K562 (cell line): Measurements from ENCODE around the gene TMX3. TPM values are rescaled to one million over a fixed set of nuclear protein-coding genes. Genes with fewer than 3 reads are reported as not detected.
A peak's percentile ranks its signal among the peaks of the same experiment; 100 is the strongest.

Experiments
- ATAC-seq: fragments of 200-7000 bp; cut with Tn5 transposase; 3 replicates; pipeline ENCODE4 v1.9.1; 2020; ENCODE audit warnings: moderate library complexity
- BruUV-seq: library from RNA; stranded (reverse); fragments of 400-500 nt; replicated peaks from 2 replicates; lab custom pipeline; 2021; lab: Mats Ljungman, UMichigan
- CTCF ChIA-PET: fragments of 300-600 bp; formaldehyde crosslinking; extraction: SDS; loops from one replicate; lab custom pipeline; 2021; ENCODE audit warnings: low intra/inter-chr PET ratio; lab: Yijun Ruan, JAX
- POLR2A ChIA-PET: fragments of 300-600, 350-650 bp; sonication (Branson Sonifier 250); formaldehyde crosslinking; extraction: SDS; loops from one replicate; lab custom pipeline; 2021; ENCODE audit warnings: antibody characterized with exemption, inconsistent platforms; lab: Yijun Ruan, JAX
- DNase-seq, 4 experiments: peaks; one replicate each; pipeline versions ENCODE4 v3.0.0 to v3.0.0-alpha.2; 2011 to 2018; ENCODE audit warnings: low spot score in 3 of 4, mixed read lengths in 3 of 4; ENCODE audit errors: extremely low read depth in 1 of 4
- FAIRE-seq: peaks from 2 replicates; lab custom pipeline; 2011; peaks lifted over from hg19 to GRCh38; lab: Jason Lieb, UNC
- H2AFZ ChIP-seq: 2 replicates; pipeline ENCODE4 v1.6.0; 2011; ENCODE audit warnings: low read depth, low read length, control low read depth, inconsistent platforms
- H3K27ac ChIP-seq: fragments of 200-600 bp; 3 replicates; pipeline ENCODE4 v1.8.0; 2011; ENCODE audit warnings: low read depth, mild to moderate bottlenecking, control low read depth, inconsistent platforms, low read length, moderate library complexity, mixed read lengths; ENCODE audit errors: extremely low read depth
- H3K27me3 ChIP-seq, 2 experiments: fragments of 300-600 bp in 1 of 2; 2 replicates in 1 of 2; 3 replicates in 1 of 2; pipeline versions ENCODE4 v1.6.0 to v1.8.0; 2011; ENCODE audit warnings: inconsistent platforms in 2 of 2, low read length in 2 of 2, mild to moderate bottlenecking in 1 of 2, mixed read lengths in 1 of 2, moderate library complexity in 1 of 2; ENCODE audit not compliant: control insufficient read depth in 2 of 2, insufficient read depth in 2 of 2
- H3K36me3 ChIP-seq: fragments of 300-600 bp; 3 replicates; pipeline ENCODE4 v1.8.0; 2011; ENCODE audit warnings: mild to moderate bottlenecking, low read length, inconsistent platforms; ENCODE audit not compliant: control insufficient read depth, insufficient read depth
- H3K4me1 ChIP-seq, 2 experiments: fragments of 200-600 bp in 1 of 2; replicated peaks in 1 of 2; 2 replicates in 1 of 2; 3 replicates in 1 of 2; pipeline versions ENCODE4 v1.5.1 to v1.8.0; 2011; ENCODE audit warnings: inconsistent platforms in 2 of 2, low read length in 2 of 2, mild to moderate bottlenecking in 1 of 2, mixed read lengths in 1 of 2, moderate library complexity in 1 of 2; ENCODE audit not compliant: control insufficient read depth in 2 of 2, insufficient read depth in 2 of 2
- H3K4me2 ChIP-seq: 2 replicates; pipeline ENCODE4 v1.6.1; 2011; ENCODE audit warnings: low read length, control low read depth, inconsistent platforms, mixed read lengths; ENCODE audit not compliant: insufficient read depth
- H3K4me3 ChIP-seq: fragments of 200-600 bp; sonication (generic), shearing (Covaris generic); 2 replicates; pipeline ENCODE4 v1.5.1; 2016; ENCODE audit warnings: control low read depth, inconsistent platforms
- H3K79me2 ChIP-seq: fragments of 200-600 bp; 3 replicates; pipeline ENCODE4 v1.8.0; 2011; ENCODE audit warnings: low read length, inconsistent platforms; ENCODE audit not compliant: control insufficient read depth, insufficient read depth
- H3K9ac ChIP-seq, 2 experiments: 2 replicates each; pipeline versions ENCODE4 v1.6.0 to v1.6.1; 2011; ENCODE audit warnings: low read depth in 2 of 2, low read length in 2 of 2, control low read depth in 1 of 2, inconsistent platforms in 1 of 2, mild to moderate bottlenecking in 1 of 2, mixed read lengths in 1 of 2; ENCODE audit not compliant: insufficient read depth in 1 of 2
- H3K9me1 ChIP-seq: one replicate; pipeline ENCODE4 v1.6.0; 2011; ENCODE audit warnings: inconsistent platforms, mild to moderate bottlenecking, low read length, moderate library complexity; ENCODE audit not compliant: control insufficient read depth, insufficient read depth
- H3K9me3 ChIP-seq: replicated peaks from 2 replicates; pipeline ENCODE4 v1.5.1; 2011; ENCODE audit warnings: low read depth, low read length, inconsistent platforms; ENCODE audit not compliant: control insufficient read depth, insufficient read depth
- H4K20me1 ChIP-seq: replicated peaks from 2 replicates; pipeline ENCODE4 v1.6.1; 2011; ENCODE audit warnings: low read length, inconsistent platforms, mixed read lengths; ENCODE audit not compliant: control insufficient read depth, insufficient read depth
- ATF1 ChIP-seq, 2 experiments: fragments of 450-650 bp in 1 of 2; IDR thresholded peaks; 2 replicates each; pipeline ENCODE4 v1.6.1; 2016; ENCODE audit warnings: missing compliant biosample characterization in 1 of 2, missing genetic modification characterization in 1 of 2
- CBFB ChIP-seq: sonication (generic); formaldehyde crosslinking; IDR thresholded peaks from 2 replicates; pipeline ENCODE4 v1.4.0; 2020; ENCODE audit warnings: mild to moderate bottlenecking, missing genetic modification reagents
- CREB3 ChIP-seq: fragments of 450-650 bp; conservative IDR thresholded peaks from 2 replicates; pipeline ENCODE4 v1.6.1; 2016; ENCODE audit warnings: missing genetic modification characterization, low read depth, mild to moderate bottlenecking, missing compliant biosample characterization, moderate library complexity
- CREB5 ChIP-seq: fragments of 250-450 bp; sonication (Bioruptor Pico); IDR thresholded peaks from 2 replicates; pipeline ENCODE4 v1.5.0; 2020; ENCODE audit warnings: mild to moderate bottlenecking
- CREM ChIP-seq: IDR thresholded peaks from 2 replicates; pipeline ENCODE4 v1.6.1; 2014; ENCODE audit warnings: antibody characterized with exemption, low read depth
- CTBP1 ChIP-seq: fragments of 450-650 bp; IDR thresholded peaks from 2 replicates; pipeline ENCODE4 v1.6.1; 2016; ENCODE audit warnings: borderline replicate concordance
- FIP1L1 ChIP-seq: fragments of 200-400 bp; formaldehyde crosslinking; IDR thresholded peaks from 2 replicates; pipeline ENCODE4 v1.6.1; 2018; ENCODE audit warnings: mild to moderate bottlenecking, low read depth, low read length; ENCODE audit not compliant: poor library complexity, severe bottlenecking
- HLTF ChIP-seq: fragments of 450-650 bp; IDR thresholded peaks from 2 replicates; pipeline ENCODE4 v1.6.1; 2016
- NCOA6 ChIP-seq: fragments of 450-650 bp; IDR thresholded peaks from 2 replicates; pipeline ENCODE4 v1.6.1; 2017; ENCODE audit warnings: mild to moderate bottlenecking
- NFE2 ChIP-seq: IDR thresholded peaks from 2 replicates; pipeline ENCODE4 v1.6.1; 2014; ENCODE audit warnings: antibody characterized with exemption, low read depth
- PBX2 ChIP-seq, 2 experiments: IDR thresholded peaks in 1 of 2; conservative IDR thresholded peaks in 1 of 2; 2 replicates each; pipeline ENCODE4 v1.6.1; 2016; ENCODE audit warnings: low read depth in 2 of 2, mild to moderate bottlenecking in 1 of 2, missing compliant biosample characterization in 1 of 2, missing genetic modification characterization in 1 of 2, moderate library complexity in 1 of 2
- PCBP1 ChIP-seq: fragments of 200-400 bp; formaldehyde crosslinking; IDR thresholded peaks from 2 replicates; pipeline ENCODE4 v1.6.1; 2018; ENCODE audit warnings: mild to moderate bottlenecking, low read depth, low read length; ENCODE audit not compliant: poor library complexity, severe bottlenecking
- RCOR1 ChIP-seq, 2 experiments: IDR thresholded peaks; 2 replicates each; pipeline ENCODE4 v1.6.1; 2012; ENCODE audit warnings: low read depth in 2 of 2, low read length in 2 of 2, borderline replicate concordance in 1 of 2, improper control_type of control experiment in 1 of 2
- THAP12 ChIP-seq: fragments of 250-450 bp; sonication (Bioruptor Pico); IDR thresholded peaks from 2 replicates; pipeline ENCODE4 v1.9.0; 2021; ENCODE audit warnings: mild to moderate bottlenecking, inconsistent platforms
- ZNF175 ChIP-seq: fragments of 200-800 bp; sonication (Bioruptor generic); IDR thresholded peaks from 2 replicates; pipeline ENCODE4 v1.6.1; 2016; ENCODE audit warnings: low read depth, mild to moderate bottlenecking, missing genetic modification characterization, missing compliant biosample characterization
- WGBS: fragments of 100-300 bp; shearing (Covaris generic); methylation state at CpG from one replicate; pipeline ENCODE4 v1.1.6; 2016; ENCODE audit warnings: low coverage, mixed read lengths; ENCODE audit not compliant: insufficient coverage; ENCODE audit errors: missing lambda C conversion rate; 5-methylcytosine and 5-hydroxymethylcytosine counted together
- in situ Hi-C: fragments of 300-500 bp; cut with MboI; formaldehyde crosslinking; loops from 4 replicates; pipeline ENCODE4 v1.15.0; 2018; ENCODE audit warnings: inconsistent platforms, mixed read lengths
- intact Hi-C: fragments of 100-400 bp; cut with micrococcal nuclease; formaldehyde crosslinking; loops from 2 replicates; pipeline ENCODE4 v1.14.2; 2022
- polyA plus RNA-seq, 8 experiments: library from polyadenylated mRNA; depleted of rRNA in 4 of 8; stranded (reverse) in 5 of 8; unstranded in 3 of 8; fragments of >200 nt; fragmentation: Nextera tagmentation in 2 of 8; fragmentation: Illumina TruSeq in 1 of 8; extraction: Ambion mirVana in 2 of 8; extraction: Trizol in 1 of 8; gene quantifications; 2 replicates each; pipeline versions ENCODE4 v1.2.1 to v1.2.3, GENCODE V29; 2011 to 2014; ENCODE audit warnings: inconsistent platforms in 1 of 8, missing spikeins in 1 of 8
- total RNA-seq, 7 experiments: library from RNA; depleted of rRNA in 6 of 7; stranded (reverse); fragments of >200 nt in 6 of 7; fragmentation: Illumina TruSeq in 2 of 7; extraction: Trizol in 2 of 7; gene quantifications; 2 replicates each; pipeline versions ENCODE4 v1.2.1 to v1.2.3, GENCODE V29; 2011 to 2021; ENCODE audit warnings: low replicate concordance in 1 of 7

Gene TMX3
- total and polyA plus RNA-seq, 9 of the 15 experiments (the other 6 are each of a cell fraction or from before 2014, with no cell fraction given): 13.2 to 40.5 (median 20.7) TPM

- Histone ChIP-seq H2AFZ (no peak overlapping the region), H3K27me3 (no peaks in the 10 kb centered on the region), H4K20me1 (no peaks in the 10 kb centered on the region), H3K4me3 (peak overlapping the region; percentile 92), H3K4me1 (no peaks in the 10 kb centered on the region; a peak in 1 of 5 replicates), H3K79me2 (peaks cover 45% of the 10 kb centered on the region), H3K27ac (no peak overlapping the region), H3K9me3 (no peaks in the 10 kb centered on the region), H3K9ac (peak overlapping the region; percentile 82 to 93; a peak in 3 of 4 replicates), H3K4me2 (peak overlapping the region; percentile 88), H3K9me1 (no peaks in the 10 kb centered on the region), H3K36me3 (peaks cover 44% of the 10 kb centered on the region)
- ChIA-PET CTCF (no interaction called here), POLR2A (interaction anchor here (0.6 to 1.0 kb wide), 3 partner anchors 8 to 1697 kb away, joined by 3 read pairs; no protein-coding TSS in a partner anchor)
- BruUV-seq: no TSS peak
- in situ Hi-C loops: no loop called here
- 2% methylated on average over 6 of the region's 6 CpGs for WGBS
- DNase-seq (no peak), FAIRE-seq (no peak), ATAC-seq (no peak)
- intact Hi-C loops: no loop called here
- TF ChIP-seq NFE2: no peak
- TF ChIP-seq ZNF175 (CRISPR knock-in tag): no peak
- TF ChIP-seq NCOA6: no peak
- no peak for TF ChIP-seq CTBP1
- no peak for TF ChIP-seq CREB5 (CRISPR knock-in tag)
- TF ChIP-seq HLTF: no peak
- no peak for TF ChIP-seq PBX2 (CRISPR knock-in tag; IDR thresholded peaks at IDR 0.05; ENCODE audit: low read depth)
- TF ChIP-seq PBX2 (tag; conservative IDR thresholded peaks at IDR 0.05; ENCODE audit: low read depth): no peak
- TF ChIP-seq CBFB: no peak
- TF ChIP-seq THAP12 (CRISPR knock-in tag): no peak
- no peak for TF ChIP-seq CREM
- no peak for TF ChIP-seq PCBP1
- no peak for TF ChIP-seq RCOR1 (IDR thresholded peaks at IDR 0.05; ENCODE audit: borderline replicate concordance in 1 of 2, low read depth in 2 of 2, low read length in 2 of 2)
- TF ChIP-seq ATF1 (CRISPR knock-in tag; IDR thresholded peaks at IDR 0.05): no peak
- no peak for TF ChIP-seq ATF1 (tag; IDR thresholded peaks at IDR 0.05)
- TF ChIP-seq CREB3 (tag): no peak
- TF ChIP-seq FIP1L1: no peak
Observed at GRCh38 chr18:68713796-68714195, 1.1 kb downstream of the TMX3 start.
